Activated CD8-positive, alpha-beta memory T cell treated with anti-CD3 and anti-CD28 coated beads, Interleukin-2, amount 50 U/mL, for 1 hour (primary cell): Measurements from ENCODE around the gene CENPB.
"Not testable (repeated sequence)": the region's sequence is repeated elsewhere in the genome, so short reads cannot be mapped to it uniquely, and the experiment has no call there.

Source experiments
- DNase-seq: peaks from one replicate; pipeline ENCODE4 v3.0.0-alpha.2; 2020; ENCODE audit errors: extremely low read depth

The CENPB gene, protein sequence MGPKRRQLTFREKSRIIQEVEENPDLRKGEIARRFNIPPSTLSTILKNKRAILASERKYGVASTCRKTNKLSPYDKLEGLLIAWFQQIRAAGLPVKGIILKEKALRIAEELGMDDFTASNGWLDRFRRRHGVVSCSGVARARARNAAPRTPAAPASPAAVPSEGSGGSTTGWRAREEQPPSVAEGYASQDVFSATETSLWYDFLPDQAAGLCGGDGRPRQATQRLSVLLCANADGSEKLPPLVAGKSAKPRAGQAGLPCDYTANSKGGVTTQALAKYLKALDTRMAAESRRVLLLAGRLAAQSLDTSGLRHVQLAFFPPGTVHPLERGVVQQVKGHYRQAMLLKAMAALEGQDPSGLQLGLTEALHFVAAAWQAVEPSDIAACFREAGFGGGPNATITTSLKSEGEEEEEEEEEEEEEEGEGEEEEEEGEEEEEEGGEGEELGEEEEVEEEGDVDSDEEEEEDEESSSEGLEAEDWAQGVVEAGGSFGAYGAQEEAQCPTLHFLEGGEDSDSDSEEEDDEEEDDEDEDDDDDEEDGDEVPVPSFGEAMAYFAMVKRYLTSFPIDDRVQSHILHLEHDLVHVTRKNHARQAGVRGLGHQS

DNA sequence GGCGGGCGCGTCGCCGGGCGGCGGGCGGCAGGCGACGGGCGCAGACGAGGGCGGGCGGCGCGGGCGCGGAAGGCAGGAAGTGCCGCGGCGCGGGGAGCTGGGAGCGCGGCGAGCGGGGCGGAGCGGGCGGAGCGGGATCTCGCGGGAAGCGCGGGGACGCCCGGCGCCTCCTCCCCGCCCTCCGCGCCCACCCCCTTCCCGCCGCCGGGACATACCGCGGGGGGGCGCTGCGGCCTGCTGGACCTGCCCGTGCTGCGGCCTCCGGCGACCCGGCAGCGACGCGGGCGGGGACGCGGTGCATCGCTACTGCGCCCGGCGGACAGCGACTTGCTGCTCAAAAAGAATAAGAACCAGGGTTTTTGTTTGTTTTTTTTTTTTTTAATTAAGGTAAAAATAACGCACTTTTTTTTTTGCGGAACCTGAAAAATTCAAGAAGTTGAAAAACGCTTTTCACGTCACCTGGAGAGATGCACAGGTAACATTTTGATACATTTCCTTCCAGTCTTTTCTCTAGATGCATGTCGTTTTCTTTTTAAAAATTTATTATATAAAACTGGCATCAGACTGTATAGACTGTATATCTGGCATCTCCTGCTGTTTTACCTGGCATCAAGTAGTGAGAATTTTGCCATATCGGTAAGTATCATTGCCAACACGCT, at the start of gene CENPB:
TSS of gene CENPB (minus strand) at position 76 of the 659 bp plus-strand sequence. CDS start 257 bp downstream, outside the sequence.
- DNase-seq: no peak

DNA sequence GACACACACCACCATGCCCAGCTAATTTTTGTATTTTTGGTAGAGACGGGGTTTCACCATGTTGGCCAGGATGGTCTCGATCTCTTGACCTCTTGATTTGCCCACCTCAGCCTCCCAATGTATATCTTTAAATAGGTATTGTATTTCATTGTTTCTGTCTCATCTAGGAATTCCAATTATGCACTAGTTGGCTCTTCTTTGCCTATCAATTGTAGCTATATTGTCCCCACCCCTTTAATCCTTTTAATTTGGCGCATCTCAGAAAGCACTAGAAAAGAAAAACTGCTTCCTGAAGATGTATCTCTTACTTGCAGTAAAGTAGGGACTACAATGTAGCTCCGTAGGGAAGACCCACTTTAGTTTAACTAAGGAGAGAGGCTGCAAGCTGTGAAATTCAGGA, 49.6 kb upstream of the CENPB start:
- DNase-seq: no peak

DNA sequence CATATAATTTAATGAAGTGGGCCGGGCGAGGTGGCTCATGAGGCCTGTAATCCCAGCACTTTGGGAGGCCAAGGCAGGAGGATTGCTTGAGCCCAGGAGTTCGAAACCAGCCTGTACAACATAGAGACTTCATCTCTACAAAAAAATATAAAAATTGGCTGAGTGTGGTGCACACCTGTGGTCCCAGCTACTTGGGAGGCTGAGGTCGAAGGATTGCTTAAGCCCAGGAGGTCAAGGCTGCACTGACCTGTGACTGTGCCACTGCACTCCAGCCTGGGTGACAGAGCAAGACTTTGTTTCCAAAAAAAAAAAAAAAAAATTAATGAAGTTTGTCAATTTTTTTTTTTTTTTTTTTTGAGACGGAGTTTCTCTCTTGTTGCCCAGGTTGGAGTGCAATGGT, 43.4 kb upstream of the CENPB start:
- not testable (repeated sequence) for DNase-seq

DNA sequence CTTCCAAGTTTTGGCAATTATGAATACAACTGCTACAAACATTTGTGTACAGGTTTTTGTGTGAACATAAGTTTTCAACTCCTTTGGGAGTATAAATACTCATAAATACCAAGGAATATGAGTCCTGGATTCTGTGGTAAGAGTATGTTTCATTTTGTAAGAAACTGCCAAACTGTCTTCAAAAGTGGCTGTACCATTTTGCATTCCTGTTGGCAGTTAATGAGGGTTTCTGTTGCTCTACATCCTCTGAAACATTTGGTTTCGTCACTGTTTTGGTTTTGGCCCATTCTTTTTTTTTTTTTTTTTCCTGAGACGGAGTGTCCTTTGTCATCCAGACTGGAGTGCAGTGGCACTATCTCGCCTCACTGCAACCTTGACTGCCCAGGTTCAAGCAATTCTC, 42.3 kb upstream of the CENPB start:
- DNase-seq: no peak

DNA sequence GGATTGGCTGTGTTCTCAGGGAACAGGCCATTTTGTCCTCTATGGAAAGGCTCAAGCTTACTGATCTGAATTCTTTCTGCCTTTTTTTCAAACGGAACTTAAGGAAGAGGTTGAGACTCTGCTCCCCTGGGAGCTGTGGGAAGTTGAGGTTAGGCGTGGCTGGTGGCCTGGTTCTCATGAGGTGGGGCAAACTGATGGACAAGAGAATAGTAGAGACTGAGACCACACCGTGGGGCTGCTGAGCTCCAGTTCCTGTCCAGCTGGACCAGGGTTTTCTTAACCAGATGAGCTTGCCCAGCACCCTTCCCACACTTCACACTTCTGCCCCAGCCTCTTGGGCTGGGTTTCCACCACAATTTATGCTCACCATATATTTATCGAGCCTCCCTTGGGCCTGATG, 39.9 kb upstream of the CENPB start:
- DNase-seq: no peak

DNA sequence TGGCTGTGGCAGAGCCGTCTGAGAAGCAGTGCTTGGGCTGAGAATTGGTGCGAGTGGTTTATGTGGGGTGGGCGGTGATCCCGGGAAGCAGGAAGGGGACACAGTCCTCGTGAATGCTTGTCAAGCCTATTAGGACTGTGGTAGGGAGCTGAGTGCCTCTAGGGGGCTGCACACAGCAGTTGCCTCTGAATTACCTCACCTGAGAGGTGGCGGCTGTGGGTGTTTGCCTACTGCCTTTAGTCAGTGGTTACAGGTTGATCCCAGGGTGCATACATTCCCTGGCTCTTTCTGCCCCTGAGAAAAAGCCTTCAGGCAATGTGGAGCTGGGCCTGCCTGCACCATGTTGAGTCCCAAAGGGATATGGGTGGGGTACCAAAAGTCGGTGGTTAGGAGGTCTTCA, 39.0 kb upstream of the CENPB start:
- no peak for DNase-seq

DNA sequence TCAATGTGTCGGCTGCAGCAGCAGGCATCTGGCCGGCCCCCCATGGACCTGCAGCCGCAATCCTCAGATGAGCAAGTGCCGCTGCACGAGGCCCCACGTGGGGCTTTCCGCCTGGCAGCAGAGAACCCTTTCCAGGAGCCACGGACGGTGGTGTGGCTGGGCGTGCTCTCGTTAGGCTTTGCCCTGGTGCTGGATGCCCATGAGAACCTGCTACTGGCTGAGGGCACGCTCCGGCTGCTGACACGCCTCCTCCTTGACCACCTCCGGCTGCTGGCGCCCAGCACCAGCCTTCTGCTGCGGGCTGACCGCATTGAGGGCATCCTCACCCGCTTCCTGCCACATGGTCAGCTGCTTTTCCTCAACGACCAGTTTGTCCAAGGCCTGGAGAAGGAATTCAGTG, 37.3 kb upstream of the CENPB start:
- no peak for DNase-seq

DNA sequence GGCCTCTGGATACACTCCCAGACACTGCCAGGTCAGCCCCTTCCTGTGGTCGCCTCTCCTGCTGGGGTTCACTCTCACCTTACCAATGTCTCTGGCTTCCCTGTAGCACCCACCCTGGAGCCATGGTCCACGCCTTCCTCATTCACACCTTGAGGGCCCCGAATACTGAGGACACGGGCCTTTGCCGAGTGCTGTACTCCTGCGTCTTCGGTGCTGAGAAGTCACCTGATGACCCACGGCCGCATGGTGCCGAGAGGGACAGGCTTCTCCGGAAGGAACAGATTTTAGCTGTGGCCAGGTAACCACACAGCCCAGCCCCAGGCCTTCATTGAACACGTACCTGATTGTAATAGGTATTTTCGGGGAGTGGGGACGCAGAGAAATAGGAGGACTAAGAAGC, 35.5 kb upstream of the CENPB start:
- DNase-seq: no peak

DNA sequence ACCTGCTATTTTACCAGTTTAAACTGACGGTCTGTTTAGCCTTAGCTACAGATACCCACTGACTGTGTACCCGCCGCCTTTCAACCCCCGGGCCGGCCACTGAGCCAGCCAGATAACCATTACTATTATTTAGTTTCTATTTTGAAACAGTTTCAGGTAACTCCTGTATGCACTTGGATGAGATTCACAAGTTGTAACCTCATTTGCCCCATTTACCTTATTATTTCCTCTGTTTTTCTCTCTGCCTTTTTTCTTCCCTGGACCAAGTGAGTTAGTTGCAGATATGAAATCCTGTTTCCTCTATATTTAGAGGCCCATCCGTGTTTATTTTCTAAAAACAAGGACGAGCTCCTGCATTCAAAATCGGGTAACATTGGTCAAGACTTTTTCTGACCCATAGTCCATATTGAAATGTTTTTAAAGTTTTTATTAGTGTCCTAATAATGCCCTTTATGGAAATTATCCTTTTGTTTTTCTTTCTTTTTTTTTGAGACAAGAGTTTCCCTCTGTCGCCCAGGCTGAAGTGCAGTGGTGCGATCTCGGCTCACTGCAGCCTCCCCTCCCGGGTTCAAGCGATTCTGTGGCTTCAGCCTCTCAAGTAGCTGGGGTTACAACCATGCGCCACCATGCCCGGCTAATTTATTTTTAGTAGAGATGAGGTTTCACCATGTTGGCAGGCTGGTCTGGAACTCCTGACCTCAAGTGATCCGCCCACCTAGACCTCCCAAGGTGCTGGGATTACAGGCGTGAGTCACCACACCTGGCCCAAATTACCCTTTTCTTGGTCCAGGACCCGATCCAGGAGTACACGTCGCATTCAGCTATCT, 34.6 kb upstream of the CENPB start:
- DNase-seq: no peak

DNA sequence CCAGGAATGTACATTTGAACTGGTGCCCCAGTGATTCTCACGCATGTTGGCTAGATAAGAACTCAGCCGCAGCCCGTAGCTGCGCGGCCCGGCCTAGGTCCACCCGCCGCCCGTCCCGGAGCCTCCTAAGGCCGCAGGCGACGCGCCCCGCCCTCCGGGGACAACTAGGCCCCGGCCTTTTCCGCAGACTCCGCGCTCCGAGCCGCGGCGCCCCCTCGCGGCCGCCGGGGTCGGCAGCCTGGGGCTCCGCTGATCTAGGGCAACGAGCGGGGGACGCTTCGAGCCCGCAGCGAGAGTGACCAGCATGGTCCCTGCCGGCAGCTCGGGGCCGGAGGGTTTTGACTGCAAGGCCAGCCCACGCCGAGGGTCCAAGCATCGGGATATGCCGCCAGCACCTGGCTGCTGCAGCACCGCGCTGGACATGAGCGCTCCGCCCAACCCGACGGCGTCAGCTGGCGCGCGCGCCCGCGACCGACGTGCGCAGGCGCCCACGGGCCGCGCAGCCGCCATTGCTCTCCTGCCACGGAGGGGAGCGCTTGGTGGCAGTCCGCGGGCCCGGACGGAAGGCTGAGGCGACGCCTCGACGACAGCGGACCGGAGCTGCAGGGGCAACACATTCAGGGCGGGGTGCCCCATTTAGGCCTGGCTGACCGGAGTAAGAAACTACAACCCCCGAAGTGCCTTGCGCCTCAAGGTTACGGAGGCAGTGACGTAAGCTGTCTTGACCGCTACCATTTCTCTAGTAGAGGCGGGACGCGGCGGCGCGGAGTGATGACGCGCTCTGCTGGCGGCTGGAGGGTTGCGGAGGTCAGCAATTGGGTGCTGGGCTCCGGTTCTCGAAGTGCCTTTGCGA, 33.7 kb upstream of the CENPB start, which contains the start of gene AP5S1:
TSS of gene AP5S1 (plus strand) at position 500 of the 853 bp plus-strand sequence. CDS start 1,571 bp downstream, outside the sequence.
- peak; percentile 76 for DNase-seq

DNA sequence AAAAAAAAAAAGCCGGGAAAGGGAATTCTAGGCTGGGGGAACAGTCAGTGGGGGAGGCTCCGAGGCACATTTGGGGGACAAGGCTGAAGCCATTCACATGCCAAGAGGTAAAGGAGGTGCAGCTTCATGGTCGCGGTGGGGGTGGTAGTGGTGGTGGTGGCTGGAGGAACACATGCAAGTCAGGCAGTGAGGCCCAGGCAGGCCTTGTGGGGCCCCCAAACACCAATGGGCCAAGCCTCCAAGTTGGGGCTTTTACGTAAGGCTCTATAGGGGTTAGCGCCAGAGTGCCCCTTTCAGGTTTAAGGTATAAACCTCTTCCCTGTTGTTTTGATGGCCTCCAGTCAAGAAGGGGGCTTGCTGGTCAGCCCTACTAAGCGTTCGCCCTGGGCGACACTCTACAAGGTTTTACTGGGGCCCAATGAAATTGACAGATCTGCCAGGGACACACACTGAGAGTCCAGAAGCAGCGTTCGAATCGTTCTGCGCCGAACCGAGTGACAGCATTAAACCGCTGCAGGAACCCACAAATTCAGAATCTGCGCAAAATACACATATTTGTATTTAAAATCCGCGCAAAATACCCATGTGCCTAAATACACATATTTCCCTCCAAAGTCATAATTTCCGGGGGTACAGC, 33.0 kb upstream of the CENPB start:
- no peak for DNase-seq

DNA sequence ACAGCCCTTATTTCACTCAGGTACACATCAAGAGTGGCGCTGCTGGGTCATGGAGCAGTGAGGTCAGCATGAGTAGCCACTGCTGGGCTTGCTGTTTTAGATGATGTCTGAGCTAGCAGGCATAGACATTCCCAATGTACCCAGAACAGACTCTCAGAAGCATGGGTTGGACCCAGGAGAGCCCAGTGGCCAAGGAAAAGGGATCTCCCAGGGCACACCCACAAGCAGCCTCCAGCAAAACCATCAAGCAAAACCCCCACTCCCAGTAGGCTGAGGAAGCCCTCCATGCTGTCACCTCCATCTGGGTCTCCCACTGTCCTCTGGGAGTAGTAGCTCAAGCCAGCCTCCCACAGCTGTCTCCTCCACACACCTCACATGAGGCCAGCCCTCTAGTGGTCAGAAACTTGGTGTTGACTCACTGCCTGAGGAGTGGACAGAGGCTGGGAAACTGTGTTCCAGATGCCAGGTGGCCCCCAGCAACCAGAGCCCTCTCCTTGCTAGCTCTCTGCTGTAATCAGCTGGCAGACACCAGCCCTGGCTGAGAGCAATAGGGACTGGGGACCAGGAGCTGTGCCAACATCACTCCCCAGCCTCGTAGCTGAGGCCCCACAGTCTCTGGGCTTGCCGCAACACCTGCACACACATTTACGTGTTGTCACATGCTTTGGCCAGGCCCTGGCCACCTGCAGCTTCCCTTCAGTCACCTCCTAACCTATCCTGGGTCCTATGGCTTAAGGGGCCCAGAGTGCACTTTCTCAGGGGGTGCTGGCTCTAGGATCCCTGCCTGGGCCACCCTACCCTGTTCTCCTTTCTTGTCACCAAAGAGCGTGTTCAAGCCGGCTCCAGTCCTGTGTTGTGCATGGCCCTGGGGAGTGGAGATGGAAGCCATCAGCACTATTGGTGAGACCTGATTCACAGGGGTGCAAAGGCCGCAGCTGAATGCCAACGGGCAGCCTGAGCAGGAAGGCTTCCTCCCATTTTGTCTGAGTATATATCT, 31.9 kb upstream of the CENPB start:
- DNase-seq: no peak

DNA sequence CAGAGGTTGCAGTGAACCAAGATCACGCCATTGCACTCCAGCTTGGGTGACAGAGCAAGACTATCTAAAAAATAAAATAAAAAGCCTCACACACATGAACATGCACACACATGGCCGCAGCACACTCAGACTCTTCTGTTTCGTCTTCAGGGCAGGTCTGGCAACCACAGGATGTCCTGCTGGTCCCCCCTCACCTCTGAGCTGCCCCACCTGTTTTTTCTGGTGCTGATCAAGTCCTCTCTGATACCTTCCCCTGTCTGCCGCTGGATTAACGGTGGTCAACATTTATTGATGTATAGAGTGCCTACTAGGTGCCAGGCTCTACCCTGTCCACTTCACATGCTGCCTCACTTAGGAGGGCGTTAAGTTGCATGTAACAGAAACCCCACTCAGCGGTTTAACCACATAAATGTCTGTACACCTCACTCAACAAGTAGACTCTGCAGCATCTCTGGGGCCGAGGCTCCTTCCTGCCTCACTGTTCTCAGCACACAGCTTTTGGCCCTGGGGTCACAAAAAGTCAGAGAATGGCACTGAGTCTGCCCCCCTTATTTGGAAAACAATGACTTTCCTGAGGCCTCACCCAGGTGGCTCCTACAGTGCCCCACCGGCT, 29.3 kb upstream of the CENPB start:
- no peak for DNase-seq

DNA sequence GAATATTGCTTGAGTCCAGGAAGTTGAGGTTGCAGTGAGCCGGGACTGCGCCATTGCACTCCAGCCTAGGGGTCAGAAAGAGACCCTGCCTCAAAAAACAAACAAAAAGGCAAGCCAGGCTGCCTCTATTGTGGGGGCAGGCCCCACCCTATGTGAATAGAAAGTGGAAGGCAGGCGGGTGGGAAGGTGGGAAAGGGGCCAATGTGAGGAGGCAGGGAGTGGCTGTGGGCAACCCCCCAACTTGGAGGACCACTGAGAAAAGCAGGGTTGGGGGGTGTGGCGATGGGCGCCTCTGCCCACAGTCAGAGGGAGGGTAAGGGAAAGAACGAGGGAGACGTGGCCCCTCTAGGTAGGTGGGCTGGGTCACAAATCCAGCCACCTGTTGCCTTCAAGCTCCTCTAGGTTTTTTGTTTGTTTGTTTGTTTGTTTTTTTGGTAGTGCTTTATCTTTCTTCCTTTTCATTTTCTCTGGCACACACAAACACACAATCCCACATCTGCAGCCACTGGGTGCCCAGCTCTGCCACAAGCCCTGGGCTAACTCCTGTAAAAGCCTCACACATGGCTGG, 28.5 kb upstream of the CENPB start:
- DNase-seq: no peak

DNA sequence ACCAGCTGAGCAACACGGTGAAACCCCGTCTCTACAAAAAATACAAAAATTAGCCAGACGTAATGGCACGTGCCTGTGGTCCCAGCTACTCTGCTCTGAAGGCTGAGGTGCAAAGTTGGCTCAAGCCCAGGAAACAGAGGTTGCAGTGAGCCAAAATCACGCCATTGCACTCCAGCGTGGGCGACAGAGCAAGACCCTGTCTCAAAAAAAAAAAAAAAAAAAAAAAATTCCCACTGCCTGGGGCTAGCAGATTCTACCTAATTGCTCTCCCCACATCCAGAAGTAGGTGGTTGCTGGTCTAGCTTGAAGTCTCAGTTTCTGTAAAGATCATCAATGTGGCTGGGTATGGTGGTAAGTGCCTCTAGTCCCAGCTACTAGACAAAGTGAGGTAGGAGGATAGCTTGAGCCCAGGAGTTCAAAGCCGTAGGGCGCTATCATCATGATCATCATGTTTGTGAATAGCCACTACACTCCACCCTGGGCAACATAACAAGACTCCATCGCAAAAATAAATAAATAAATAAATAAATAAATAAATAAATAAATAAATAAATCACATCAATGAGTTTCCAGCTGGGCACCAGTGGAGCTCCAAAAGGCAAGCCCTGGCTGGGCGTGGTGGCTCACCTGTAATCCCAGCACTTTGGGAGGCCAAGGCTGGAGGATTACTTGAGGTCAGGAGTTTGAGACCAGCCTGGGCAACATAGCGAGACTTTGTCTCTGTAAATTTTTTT, 27.5 kb upstream of the CENPB start:
- peak; percentile 26 for DNase-seq

DNA sequence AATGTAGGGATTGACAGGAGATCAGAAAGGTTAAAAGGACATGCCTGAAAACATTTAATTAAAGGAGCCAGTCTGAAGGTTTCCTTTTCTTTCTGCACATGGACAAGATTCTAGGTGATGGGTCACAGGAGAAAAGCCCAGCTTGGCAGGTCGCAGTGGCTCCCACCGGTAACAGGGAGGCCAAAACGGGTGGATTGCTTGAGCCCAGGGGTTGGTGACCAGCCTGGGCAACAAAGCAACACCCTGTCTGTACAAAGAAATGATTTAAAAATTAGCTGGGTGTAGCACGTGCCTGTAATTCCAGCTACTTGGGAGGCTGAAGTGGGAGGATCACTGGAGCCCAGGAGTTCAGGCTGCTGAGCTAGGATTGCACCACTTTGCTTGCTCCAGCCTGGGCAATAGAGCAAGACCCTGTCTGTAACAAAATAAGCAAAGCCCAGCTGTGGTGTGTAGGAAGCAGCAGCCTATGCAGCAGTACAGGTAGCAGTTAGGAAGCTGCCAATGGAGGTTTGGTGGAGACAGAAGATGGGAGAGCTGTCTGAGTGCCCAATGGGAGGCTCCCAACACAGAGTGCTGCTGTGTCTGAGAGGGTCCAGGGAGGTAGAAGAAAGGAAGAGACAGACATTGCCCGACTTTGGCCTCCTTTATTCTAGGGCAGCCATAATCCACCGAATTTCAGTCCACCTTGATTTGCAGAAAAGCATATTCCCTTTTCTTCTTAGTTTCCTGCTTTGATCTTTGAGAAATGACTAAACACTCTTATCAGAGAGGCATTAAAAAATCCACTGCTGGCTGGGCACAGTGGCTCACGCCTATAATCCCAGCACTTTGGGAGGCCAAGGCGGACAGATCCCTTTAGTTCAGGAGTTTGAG, 26.7 kb upstream of the CENPB start:
- DNase-seq: no peak

DNA sequence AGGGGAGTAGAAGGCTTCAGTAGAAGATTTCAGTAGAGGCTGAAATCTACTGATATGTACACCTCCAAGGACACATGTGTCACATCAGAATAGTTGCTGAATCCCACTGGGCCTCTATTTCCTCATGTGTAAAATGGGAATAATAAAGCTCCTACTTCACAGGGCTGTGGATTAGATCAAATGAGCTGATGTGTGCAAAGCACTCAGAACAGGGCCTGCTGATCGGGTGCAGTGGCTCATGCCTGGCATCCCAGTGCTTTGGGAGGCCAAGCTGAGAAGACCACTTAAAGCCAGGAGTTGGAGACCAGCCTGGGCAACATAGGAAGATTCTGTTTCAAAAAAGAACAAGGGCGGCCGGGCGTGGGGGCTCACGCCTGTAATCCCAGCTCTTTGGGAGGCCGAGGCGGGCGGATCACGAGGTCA, 25.7 kb upstream of the CENPB start:
- DNase-seq: no peak
